H1 (cell line): ENCODE data around the gene KCNAB3. TPM values are rescaled to one million over a fixed set of nuclear protein-coding genes. Genes with fewer than 3 reads are reported as not detected.

Source experiments
- CBX5 ChIP-seq: fragments of 300-800, 300-1000 bp; sonication (generic); IDR thresholded peaks from 2 replicates; pipeline ENCODE4 v1.7.1; 2016; ENCODE audit warnings: antibody characterized with exemption, low read length, low read depth
- CTCF ChIP-seq, 3 experiments: IDR thresholded peaks; 1 replicate in 2 of 3; 2 replicates in 1 of 3; pipeline versions ENCODE4 v1.5.1 to v1.6.1; 2011; ENCODE audit warnings: low read length in 3 of 3, mild to moderate bottlenecking in 3 of 3, inconsistent platforms in 2 of 3, low read depth in 1 of 3, moderate library complexity in 1 of 3; ENCODE audit not compliant: insufficient read depth in 1 of 3; ENCODE audit errors: control extremely low read depth in 1 of 3
- HDAC6 ChIP-seq: IDR thresholded peaks from one replicate; pipeline ENCODE4 v1.7.1; 2012; ENCODE audit warnings: low read depth, mild to moderate bottlenecking, inconsistent platforms, low read length, moderate library complexity
- JUND ChIP-seq: IDR thresholded peaks from 2 replicates; pipeline ENCODE4 v1.6.1; 2011; ENCODE audit warnings: mild to moderate bottlenecking, improper control_type of control experiment, low read length
- TAF1 ChIP-seq: IDR thresholded peaks from 2 replicates; pipeline ENCODE4 v1.6.1; 2011; ENCODE audit warnings: mild to moderate bottlenecking, low read depth, low read length
- ZNF274 ChIP-seq: IDR thresholded peaks from 2 replicates; pipeline ENCODE4 v1.7.0; 2012; ENCODE audit warnings: low read length, borderline replicate concordance; ENCODE audit errors: extremely low read depth
- polyA plus RNA-seq, 7 experiments: library from polyadenylated mRNA; depleted of rRNA in 3 of 7; stranded (reverse) in 5 of 7; unstranded in 2 of 7; fragments of >200 nt in 5 of 7; fragments of 200-250 nt in 2 of 7; gene quantifications; 1 replicate in 5 of 7; 2 replicates in 1 of 7; 4 replicates in 1 of 7; pipeline versions ENCODE4 v1.2.1 to v1.2.3, GENCODE V29; 2011 to 2013; ENCODE audit warnings: missing spikeins in 2 of 7, mixed read lengths in 2 of 7
- total RNA-seq: library from RNA; stranded (reverse); fragmentation: NEBNext Ultra II Directional; extraction: Animal tissue kit (Norgen Biotek cat#: 25700); gene quantifications from 2 replicates; pipeline ENCODE4 v1.2.1, GENCODE V29; 2021

The KCNAB3 gene
- total and polyA plus RNA-seq, 2 of the 8 experiments (the other 6 are each of a cell fraction or from before 2014, with no cell fraction given), result 1.7 to 2.4 TPM

GRCh38 chr17:7882629-7883028, 47.0 kb downstream of the KCNAB3 start (continued):
- TF ChIP-seq JUND (no peak), ZNF274 (no peak), HDAC6 (no peak), CTCF (IDR thresholded peaks at IDR 0.05; ENCODE audit: control extremely low read depth in 1 of 3, insufficient read depth in 1 of 3, low read depth in 1 of 3, low read length in 3 of 3) (no peak), TAF1 (no peak), CBX5 (no peak)
